ENCODE data around the gene COL16A1.

- no peak for TF ChIP-seq CTCF (IDR thresholded peaks at IDR 0.05; ENCODE audit: borderline replicate concordance, extremely low read depth, low read length, poor library complexity, severe bottlenecking)
- TF ChIP-seq EZH2 (IDR thresholded peaks at IDR 0.05; ENCODE audit: borderline replicate concordance, low read depth, low read length, severe bottlenecking), result no peak
Observed at GRCh38 chr1:31655756-31656155, 48.1 kb downstream of the COL16A1 start.
